ENCODE results near the gene CFAP299. TPM values are rescaled to one million over a fixed set of nuclear protein-coding genes. Genes with fewer than 3 reads are reported as not detected.

Gene CFAP299
- total RNA-seq, 1 experiment from 2014 or later = not detected

GRCh38 chr4:80776168-80776567 is 440.6 kb downstream of the CFAP299 start:
- Histone ChIP-seq H3K4me1 (ENCODE audit: insufficient read depth, low read length, poor library complexity, severe bottlenecking) (no peaks in the 10 kb centered on the region), H3K27me3 (replicated peaks; ENCODE audit: insufficient read depth, low read depth, low read length, poor library complexity) (no peaks in the 10 kb centered on the region), H3K4me3 (ENCODE audit: low read depth, low read length, poor library complexity, severe bottlenecking) (no peak overlapping the region), H3K27ac (ENCODE audit: low read depth, low read length, poor library complexity, severe bottlenecking) (no peak overlapping the region), H3K36me3 (ENCODE audit: insufficient read depth, low read length, poor library complexity, severe bottlenecking) (no peaks in the 10 kb centered on the region), H3K9me3 (ENCODE audit: low read depth, low read length, poor library complexity, severe bottlenecking) (no peaks in the 10 kb centered on the region)
- DNase-seq (ENCODE audit: low spot score) = no peak
- CTCF ChIA-PET = no interaction called here
- POLR2A ChIA-PET (ENCODE audit: low non-redundant PET) = no interaction called here
- intact Hi-C loops (cut with micrococcal nuclease; ENCODE audit: unreplicated experiment) = no loop called here
- TF ChIP-seq EZH2 (IDR thresholded peaks at IDR 0.05; ENCODE audit: borderline replicate concordance, low read depth, low read length, poor library complexity, severe bottlenecking) (no peak), CTCF (conservative IDR thresholded peaks at IDR 0.05; ENCODE audit: low read depth, low read length) (no peak)
- BruUV-seq (replicated peaks) = no TSS peak

- H3K27ac ChIP-seq (ENCODE audit: low read depth, low read length, poor library complexity, severe bottlenecking) = no peak overlapping the region
- no peaks in the 10 kb centered on the region for H3K36me3 ChIP-seq (ENCODE audit: insufficient read depth, low read length, poor library complexity, severe bottlenecking)
- TF ChIP-seq EZH2 (IDR thresholded peaks at IDR 0.05; ENCODE audit: borderline replicate concordance, low read depth, low read length, poor library complexity, severe bottlenecking) = no peak
- POLR2A ChIA-PET (ENCODE audit: low non-redundant PET) = no interaction called here
- no peaks in the 10 kb centered on the region for H3K9me3 ChIP-seq (ENCODE audit: low read depth, low read length, poor library complexity, severe bottlenecking)
- no peaks in the 10 kb centered on the region for H3K27me3 ChIP-seq (replicated peaks; ENCODE audit: insufficient read depth, low read depth, low read length, poor library complexity)
- no peaks in the 10 kb centered on the region for H3K4me1 ChIP-seq (ENCODE audit: insufficient read depth, low read length, poor library complexity, severe bottlenecking)
- DNase-seq (ENCODE audit: low spot score) = no peak
- no peak overlapping the region for H3K4me3 ChIP-seq (ENCODE audit: low read depth, low read length, poor library complexity, severe bottlenecking)
- intact Hi-C loops (cut with micrococcal nuclease; ENCODE audit: unreplicated experiment) = no loop called here
- CTCF ChIA-PET = no interaction called here
- BruUV-seq (replicated peaks) = no TSS peak
These were observed 445.9 kb downstream of the CFAP299 start for GRCh38 chr4:80781431-80781830.

- DNase-seq (ENCODE audit: low spot score) = no peak
- no peak for TF ChIP-seq EZH2 (IDR thresholded peaks at IDR 0.05; ENCODE audit: borderline replicate concordance, low read depth, low read length, poor library complexity, severe bottlenecking)
- no peak for TF ChIP-seq CTCF (conservative IDR thresholded peaks at IDR 0.05; ENCODE audit: low read depth, low read length)
- no peak overlapping the region for H3K27ac ChIP-seq (ENCODE audit: low read depth, low read length, poor library complexity, severe bottlenecking)
- ChIA-PET CTCF (no interaction called here), POLR2A (ENCODE audit: low non-redundant PET) (no interaction called here)
- no peaks in the 10 kb centered on the region for H3K9me3 ChIP-seq (ENCODE audit: low read depth, low read length, poor library complexity, severe bottlenecking)
- no peaks in the 10 kb centered on the region for H3K27me3 ChIP-seq (replicated peaks; ENCODE audit: insufficient read depth, low read depth, low read length, poor library complexity)
- H3K36me3 ChIP-seq (ENCODE audit: insufficient read depth, low read length, poor library complexity, severe bottlenecking) = no peaks in the 10 kb centered on the region
- H3K4me1 ChIP-seq (ENCODE audit: insufficient read depth, low read length, poor library complexity, severe bottlenecking) = no peaks in the 10 kb centered on the region
- intact Hi-C loops (cut with micrococcal nuclease; ENCODE audit: unreplicated experiment) = no loop called here
- no TSS peak for BruUV-seq (replicated peaks)
- H3K4me3 ChIP-seq (ENCODE audit: low read depth, low read length, poor library complexity, severe bottlenecking) = no peak overlapping the region
These were observed 451.8 kb downstream of the CFAP299 start for GRCh38 chr4:80787306-80787705.

GRCh38 chr4:80788798-80789197 is 453.3 kb downstream of the CFAP299 start:
- Histone ChIP-seq H3K9me3 (ENCODE audit: low read depth, low read length, poor library complexity, severe bottlenecking) (no peaks in the 10 kb centered on the region), H3K4me3 (ENCODE audit: low read depth, low read length, poor library complexity, severe bottlenecking) (no peak overlapping the region), H3K27me3 (replicated peaks; ENCODE audit: insufficient read depth, low read depth, low read length, poor library complexity) (no peaks in the 10 kb centered on the region), H3K27ac (ENCODE audit: low read depth, low read length, poor library complexity, severe bottlenecking) (no peak overlapping the region), H3K4me1 (ENCODE audit: insufficient read depth, low read length, poor library complexity, severe bottlenecking) (no peaks in the 10 kb centered on the region), H3K36me3 (ENCODE audit: insufficient read depth, low read length, poor library complexity, severe bottlenecking) (no peaks in the 10 kb centered on the region)
- POLR2A ChIA-PET (ENCODE audit: low non-redundant PET) = no interaction called here
- BruUV-seq (replicated peaks) = no TSS peak
- intact Hi-C loops (cut with micrococcal nuclease; ENCODE audit: unreplicated experiment) = no loop called here
- no peak for DNase-seq (ENCODE audit: low spot score)
- CTCF ChIA-PET = no interaction called here
- no peak for TF ChIP-seq EZH2 (IDR thresholded peaks at IDR 0.05; ENCODE audit: borderline replicate concordance, low read depth, low read length, poor library complexity, severe bottlenecking)
- TF ChIP-seq CTCF (conservative IDR thresholded peaks at IDR 0.05; ENCODE audit: low read depth, low read length) = no peak
